ENCODE data around the gene CNKSR1.

CNKSR1 gene

DNA sequence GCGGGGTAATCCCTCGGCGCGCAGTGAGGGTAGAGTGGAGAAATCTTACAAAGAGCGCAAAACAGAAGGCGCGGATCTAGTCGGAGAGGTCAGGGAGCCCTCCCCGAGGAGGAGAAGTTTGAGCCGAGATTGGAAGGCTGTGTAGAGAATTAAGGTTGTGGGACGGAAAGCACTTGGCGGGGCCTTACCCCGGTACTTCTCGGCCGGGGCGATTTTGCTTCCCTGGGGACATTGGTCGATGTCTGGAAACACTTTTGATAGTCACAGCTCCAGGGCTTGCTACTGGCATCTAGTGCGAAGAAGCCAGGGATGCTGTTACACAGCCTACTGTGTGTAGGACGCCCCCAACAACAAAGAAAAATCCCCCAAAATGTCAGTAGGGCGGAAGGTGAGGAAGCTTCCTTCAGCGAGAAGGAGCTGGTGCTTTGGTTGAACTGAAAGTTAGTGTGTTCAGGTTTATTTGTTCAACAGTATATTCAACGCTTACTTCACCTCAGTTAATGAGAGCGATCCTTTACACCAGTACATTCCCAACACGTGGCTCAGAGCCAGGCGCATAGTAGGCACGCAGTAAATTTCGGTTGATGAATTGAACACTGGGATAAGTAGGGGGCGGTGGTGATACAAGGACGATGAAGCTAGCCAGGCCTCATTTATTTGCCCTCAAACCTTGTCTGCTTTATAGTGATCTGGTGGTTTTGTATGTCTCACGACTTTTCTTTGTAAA lies 57.5 kb downstream of the CNKSR1 start (continued):
- TF ChIP-seq ZNF132 (tag by site-specific recombination; IDR thresholded peaks at IDR 0.05; ENCODE audit: borderline replicate concordance), result no peak
- TF ChIP-seq ZNF510 (tag by site-specific recombination; IDR thresholded peaks at IDR 0.05; ENCODE audit: insufficient replicate concordance), result no peak
- TF ChIP-seq ZNF114 (tag by site-specific recombination; IDR thresholded peaks at IDR 0.05), result no peak
- no peak for TF ChIP-seq KLF1 (tag by site-specific recombination; IDR thresholded peaks at IDR 0.05)
- TF ChIP-seq, protein P1, sequence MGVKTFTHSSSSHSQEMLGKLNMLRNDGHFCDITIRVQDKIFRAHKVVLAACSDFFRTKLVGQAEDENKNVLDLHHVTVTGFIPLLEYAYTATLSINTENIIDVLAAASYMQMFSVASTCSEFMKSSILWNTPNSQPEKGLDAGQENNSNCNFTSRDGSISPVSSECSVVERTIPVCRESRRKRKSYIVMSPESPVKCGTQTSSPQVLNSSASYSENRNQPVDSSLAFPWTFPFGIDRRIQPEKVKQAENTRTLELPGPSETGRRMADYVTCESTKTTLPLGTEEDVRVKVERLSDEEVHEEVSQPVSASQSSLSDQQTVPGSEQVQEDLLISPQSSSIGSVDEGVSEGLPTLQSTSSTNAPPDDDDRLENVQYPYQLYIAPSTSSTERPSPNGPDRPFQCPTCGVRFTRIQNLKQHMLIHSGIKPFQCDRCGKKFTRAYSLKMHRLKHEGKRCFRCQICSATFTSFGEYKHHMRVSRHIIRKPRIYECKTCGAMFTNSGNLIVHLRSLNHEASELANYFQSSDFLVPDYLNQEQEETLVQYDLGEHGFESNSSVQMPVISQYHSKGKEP (tag by site-specific recombination; IDR thresholded peaks at IDR 0.05), result no peak
- TF ChIP-seq ZNF837 (tag by site-specific recombination; IDR thresholded peaks at IDR 0.05), result no peak
- TF ChIP-seq MZF1 (tag by site-specific recombination; IDR thresholded peaks at IDR 0.05; ENCODE audit: borderline replicate concordance), result peak; percentile 27; the same call in 1 of the 2 replicates
- no peak for TF ChIP-seq SP2 (tag by site-specific recombination; IDR thresholded peaks at IDR 0.05)
- 0 out of 2 replicates have a peak, but pooled peaks have one; percentile 24 for TF ChIP-seq ZNF792 (tag by site-specific recombination; IDR thresholded peaks at IDR 0.05)
- TF ChIP-seq ZSCAN30 (tag by site-specific recombination; IDR thresholded peaks at IDR 0.05), result 0 out of 2 replicates have a peak, but pooled peaks have one; percentile 43
- no peak for TF ChIP-seq ZNF785 (tag by site-specific recombination; IDR thresholded peaks at IDR 0.05)
- TF ChIP-seq ZNF513 (tag by site-specific recombination; IDR thresholded peaks at IDR 0.05), result no peak
- no peak for TF ChIP-seq ZNF777 (tag by site-specific recombination; IDR thresholded peaks at IDR 0.05; ENCODE audit: borderline replicate concordance)
- no peak for TF ChIP-seq ZNF658 (tag by site-specific recombination; IDR thresholded peaks at IDR 0.05)
- TF ChIP-seq ZBTB7A (tag by site-specific recombination; IDR thresholded peaks at IDR 0.05; ENCODE audit: low read depth), result no peak
- TF ChIP-seq ZNF423 (tag by site-specific recombination; IDR thresholded peaks at IDR 0.05), result no peak
- no peak for TF ChIP-seq PRDM2 (tag by site-specific recombination; IDR thresholded peaks at IDR 0.05; ENCODE audit: borderline replicate concordance)
- no peak for TF ChIP-seq ZNF548 (tag by site-specific recombination; IDR thresholded peaks at IDR 0.05)
- no peak for TF ChIP-seq ZNF664 (tag by site-specific recombination; IDR thresholded peaks at IDR 0.05)
- TF ChIP-seq, protein P2, sequence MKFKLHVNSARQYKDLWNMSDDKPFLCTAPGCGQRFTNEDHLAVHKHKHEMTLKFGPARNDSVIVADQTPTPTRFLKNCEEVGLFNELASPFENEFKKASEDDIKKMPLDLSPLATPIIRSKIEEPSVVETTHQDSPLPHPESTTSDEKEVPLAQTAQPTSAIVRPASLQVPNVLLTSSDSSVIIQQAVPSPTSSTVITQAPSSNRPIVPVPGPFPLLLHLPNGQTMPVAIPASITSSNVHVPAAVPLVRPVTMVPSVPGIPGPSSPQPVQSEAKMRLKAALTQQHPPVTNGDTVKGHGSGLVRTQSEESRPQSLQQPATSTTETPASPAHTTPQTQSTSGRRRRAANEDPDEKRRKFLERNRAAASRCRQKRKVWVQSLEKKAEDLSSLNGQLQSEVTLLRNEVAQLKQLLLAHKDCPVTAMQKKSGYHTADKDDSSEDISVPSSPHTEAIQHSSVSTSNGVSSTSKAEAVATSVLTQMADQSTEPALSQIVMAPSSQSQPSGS (tag by site-specific recombination; IDR thresholded peaks at IDR 0.05; ENCODE audit: low read depth), result no peak
- TF ChIP-seq OVOL3 (tag by site-specific recombination; IDR thresholded peaks at IDR 0.05), result no peak
- TF ChIP-seq HIC1 (tag by site-specific recombination; IDR thresholded peaks at IDR 0.05), result no peak
- TF ChIP-seq, protein P3, sequence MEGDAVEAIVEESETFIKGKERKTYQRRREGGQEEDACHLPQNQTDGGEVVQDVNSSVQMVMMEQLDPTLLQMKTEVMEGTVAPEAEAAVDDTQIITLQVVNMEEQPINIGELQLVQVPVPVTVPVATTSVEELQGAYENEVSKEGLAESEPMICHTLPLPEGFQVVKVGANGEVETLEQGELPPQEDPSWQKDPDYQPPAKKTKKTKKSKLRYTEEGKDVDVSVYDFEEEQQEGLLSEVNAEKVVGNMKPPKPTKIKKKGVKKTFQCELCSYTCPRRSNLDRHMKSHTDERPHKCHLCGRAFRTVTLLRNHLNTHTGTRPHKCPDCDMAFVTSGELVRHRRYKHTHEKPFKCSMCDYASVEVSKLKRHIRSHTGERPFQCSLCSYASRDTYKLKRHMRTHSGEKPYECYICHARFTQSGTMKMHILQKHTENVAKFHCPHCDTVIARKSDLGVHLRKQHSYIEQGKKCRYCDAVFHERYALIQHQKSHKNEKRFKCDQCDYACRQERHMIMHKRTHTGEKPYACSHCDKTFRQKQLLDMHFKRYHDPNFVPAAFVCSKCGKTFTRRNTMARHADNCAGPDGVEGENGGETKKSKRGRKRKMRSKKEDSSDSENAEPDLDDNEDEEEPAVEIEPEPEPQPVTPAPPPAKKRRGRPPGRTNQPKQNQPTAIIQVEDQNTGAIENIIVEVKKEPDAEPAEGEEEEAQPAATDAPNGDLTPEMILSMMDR (tag by site-specific recombination; IDR thresholded peaks at IDR 0.05), result peak; percentile 27
- no peak for TF ChIP-seq TCF7L2 (IDR thresholded peaks at IDR 0.05; ENCODE audit: borderline replicate concordance, low read depth, low read length)
- TF ChIP-seq BCL11B (tag by site-specific recombination; IDR thresholded peaks at IDR 0.05; ENCODE audit: low read depth), result no peak

Data from HEK293 (cell line).